GM19372 (cell line): ENCODE measurements around the gene AMACR.
"Not testable (repeated sequence)": the region's sequence is repeated elsewhere in the genome, so short reads cannot be mapped to it uniquely, and the experiment has no call there.

Source experiments
- ATAC-seq: cut with Tn5 transposase; IDR thresholded peaks from one replicate; pipeline ENCODE4 v1.9.1; 2021; ENCODE audit warnings: mild to moderate bottlenecking, low read depth, moderate library complexity; ENCODE audit not compliant: unreplicated experiment

AMACR gene

DNA sequence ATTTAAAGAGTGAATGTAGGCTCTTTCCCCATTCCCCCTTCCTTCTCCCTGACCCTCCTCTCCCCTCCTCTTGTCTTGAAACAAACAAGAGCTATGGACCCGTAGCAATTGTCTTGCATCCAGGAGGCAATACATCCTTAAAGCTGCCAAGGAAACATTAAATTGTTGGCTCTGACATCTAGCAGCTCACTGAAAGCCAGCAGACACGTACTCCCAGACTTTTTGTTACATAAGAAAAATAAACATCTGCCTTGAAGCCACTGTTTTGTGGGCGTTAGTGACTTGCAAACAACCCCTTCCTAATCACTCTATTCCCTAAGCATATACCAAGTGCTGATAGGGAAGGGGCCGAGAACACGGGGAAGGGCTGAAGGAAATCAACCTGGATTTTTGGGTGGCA is 32.0 kb downstream of the AMACR start:
- ATAC-seq, result no peak

- no peak for ATAC-seq
Measured at GRCh38 chr5:33973271-33973670, 34.6 kb downstream of the AMACR start.

DNA sequence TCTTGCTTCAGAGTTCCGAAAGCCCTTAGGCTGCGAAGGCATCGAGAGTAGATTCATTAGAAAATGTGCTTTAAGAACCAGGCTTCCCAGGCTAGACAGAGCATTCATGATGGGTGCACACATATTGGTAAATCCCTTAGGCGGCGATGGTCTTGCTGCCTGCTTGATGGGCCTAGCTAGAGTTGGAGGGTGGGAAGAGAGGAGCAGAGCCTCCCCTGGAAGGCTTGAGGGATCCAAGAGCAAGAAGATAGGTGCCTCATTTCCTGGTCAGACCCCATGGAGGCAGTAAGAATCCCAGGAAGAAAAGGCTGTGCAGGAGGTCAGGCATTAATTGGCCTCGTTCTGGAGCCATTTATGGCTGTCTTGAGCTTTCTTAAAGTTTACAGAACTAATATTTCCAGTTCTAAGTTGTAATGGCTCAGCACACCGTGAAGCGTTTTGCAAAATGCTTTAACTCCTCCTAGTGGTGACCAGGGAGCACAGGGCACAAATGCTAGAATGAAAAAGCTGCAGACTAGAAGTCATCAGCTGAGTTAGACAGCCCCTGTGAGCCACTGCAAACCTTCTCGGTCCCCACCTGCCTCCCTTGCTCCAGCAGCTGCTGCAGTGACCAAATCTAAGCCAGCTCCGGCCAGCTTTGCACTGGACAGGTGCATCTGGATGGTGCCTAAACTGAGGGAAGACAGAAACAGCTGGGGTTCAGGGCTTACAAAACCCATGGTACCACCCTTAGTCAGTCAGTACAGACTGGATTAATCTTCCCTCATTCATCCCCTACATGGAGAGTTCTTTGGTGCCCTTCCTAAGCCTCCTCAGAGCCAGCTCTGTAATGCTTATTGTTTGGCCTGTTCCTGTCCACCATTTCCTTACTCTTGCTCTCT is 38.0 kb downstream of the AMACR start:
- peak; percentile 74 for ATAC-seq

- ATAC-seq, result no peak
Measured at GRCh38 chr5:33968211-33969005, 39.4 kb downstream of the AMACR start.

DNA sequence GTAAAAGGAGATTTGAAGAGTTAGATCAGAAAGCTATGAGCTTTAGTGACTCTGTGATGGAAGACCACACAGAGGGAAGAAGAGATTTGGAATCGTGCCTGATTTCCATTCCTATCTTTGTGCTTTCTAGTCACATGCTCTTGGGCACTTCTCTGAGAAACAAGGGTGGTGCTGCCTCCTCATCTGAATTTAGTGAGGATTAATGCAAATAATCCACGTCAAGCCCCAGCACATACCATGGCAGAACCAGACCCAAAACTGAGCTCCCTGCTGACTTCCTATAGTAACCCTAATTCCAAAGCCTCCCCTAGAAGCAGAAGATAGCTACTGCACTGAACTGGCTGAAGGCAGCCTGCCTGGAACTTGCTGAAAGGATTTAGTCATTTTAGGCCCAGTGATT is 41.0 kb downstream of the AMACR start:
- ATAC-seq, result no peak

GRCh38 chr5:33964132-33964700 is 43.6 kb downstream of the AMACR start:
- ATAC-seq, result no peak

DNA sequence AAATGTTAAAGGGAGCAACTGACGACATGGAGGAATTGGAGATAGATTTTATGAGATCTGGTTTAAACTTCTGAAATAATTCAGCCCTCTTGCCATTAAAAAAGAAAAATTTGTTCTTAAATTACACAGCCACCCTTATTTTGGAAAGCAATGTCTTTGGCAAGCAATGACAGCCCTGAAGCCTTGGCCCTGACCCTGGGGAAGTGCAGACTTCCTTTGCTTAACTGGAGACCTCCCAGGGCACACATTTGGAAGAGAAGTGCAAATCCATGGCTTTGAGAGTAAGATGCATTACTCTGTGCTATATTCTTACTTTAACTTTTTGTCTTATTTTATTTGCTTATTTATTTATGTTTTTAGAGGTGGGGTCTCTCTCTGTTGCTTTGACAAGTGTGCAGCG is 49.7 kb downstream of the AMACR start:
- ATAC-seq, result no peak

DNA sequence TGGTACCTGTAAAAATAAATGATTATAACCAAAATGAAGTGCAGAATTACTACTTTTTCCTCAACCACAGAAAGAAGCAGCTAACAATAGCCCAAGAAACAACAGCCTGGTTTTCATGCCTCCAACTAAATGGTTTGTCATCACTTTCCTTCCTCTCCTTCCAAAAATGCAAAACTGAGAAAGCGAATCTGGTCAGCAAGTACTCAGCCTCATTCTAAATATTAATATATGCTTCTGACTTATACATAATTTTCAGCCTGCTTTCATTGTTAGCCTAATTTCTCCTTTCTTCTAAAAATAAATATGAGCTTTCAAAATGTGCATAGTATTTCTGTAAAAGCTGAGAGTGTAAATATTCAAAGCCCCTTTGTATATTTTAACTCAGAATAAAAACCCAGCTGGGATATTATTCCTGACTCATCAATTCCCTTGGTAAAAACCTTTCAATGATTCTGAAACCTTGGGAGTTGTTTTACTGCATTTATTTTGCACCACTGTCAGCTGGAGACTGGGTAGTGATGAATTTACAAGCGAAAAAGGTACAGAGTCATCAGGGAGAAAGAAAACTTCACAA is 50.2 kb downstream of the AMACR start:
- ATAC-seq, result no peak

DNA sequence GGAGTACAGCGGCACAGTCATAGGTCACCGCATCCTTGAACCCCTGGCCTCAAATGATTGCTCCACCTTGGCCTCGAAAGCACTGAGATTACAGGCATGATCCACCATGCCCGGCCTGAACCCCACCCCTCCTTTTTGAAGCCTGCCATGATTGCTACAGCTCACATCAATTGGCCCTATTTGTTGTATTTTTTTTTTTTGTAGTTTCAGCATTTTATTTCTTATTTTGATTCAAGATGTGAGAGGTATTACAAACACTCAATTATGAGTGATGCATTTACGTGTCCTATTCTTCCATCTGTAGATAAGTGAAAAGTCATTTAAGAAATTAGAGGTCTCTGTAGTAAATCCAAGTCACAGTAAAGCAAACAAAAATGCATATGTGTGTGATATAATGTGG is 55.7 kb downstream of the AMACR start:
- not testable (repeated sequence) for ATAC-seq

DNA sequence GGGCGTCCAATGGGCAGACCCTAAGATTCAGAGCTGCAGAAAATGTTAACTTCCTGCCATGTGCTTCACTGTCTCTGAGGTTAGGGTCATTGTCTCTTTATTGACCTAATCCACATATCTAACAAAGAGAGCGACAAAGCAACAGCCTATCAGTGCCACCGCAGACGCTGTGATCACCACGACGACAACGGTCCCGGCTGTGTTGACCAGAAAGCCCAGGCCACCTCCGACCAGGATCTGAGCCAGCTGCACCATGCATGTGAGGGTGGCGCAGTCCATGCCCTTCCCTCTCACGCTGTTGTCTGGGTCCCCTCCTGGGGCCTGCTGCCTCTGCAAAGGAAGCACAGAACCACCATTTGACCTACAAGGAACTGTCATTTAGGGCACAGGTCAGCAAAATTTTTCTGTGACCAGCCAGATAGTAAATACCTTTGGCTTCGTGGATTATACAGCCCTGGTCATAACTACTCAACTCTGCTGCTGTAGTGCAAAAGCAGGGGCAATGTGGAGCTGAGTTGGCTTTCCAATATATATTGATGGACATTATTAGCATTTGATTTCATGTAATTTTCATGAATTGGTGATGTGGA is 63.2 kb downstream of the AMACR start:
- ATAC-seq, result no peak

DNA sequence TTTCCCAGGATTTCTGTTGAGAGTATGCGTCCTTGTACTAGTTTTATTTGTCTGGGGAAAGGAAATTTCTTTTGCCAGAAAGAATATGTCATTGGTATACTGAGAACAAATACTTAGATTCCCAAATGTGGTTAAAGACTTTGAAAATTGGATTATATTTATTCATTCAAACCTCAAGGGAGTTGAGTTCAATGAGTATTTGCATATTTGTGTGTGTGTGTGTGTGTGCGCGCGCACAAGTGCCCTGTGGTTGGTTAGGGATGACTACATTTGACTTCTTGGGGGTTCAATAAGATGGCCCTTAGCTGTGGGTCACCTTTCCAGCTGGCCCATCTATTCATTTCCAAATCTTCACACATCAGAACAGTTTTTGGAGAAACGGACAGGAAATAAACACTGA is 66.8 kb downstream of the AMACR start:
- ATAC-seq, result no peak

- ATAC-seq, result no peak
Measured at GRCh38 chr5:33939556-33940262, 68.1 kb downstream of the AMACR start.

GRCh38 chr5:33938881-33939280 is 69.0 kb downstream of the AMACR start:
- ATAC-seq, result no peak

DNA sequence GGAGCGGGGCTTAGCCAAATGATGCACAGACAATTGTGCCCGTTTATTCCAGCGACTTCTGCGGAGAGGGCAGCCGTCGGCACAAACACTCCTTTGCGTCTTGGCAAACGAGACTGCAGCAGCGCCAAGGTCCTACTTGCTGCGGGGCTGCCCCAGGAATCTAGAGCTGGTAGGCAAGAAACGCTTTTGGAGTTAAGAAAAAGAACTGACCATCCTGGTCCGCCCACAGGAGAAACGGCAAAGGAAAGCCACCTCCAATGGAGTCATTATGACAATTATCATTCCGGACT is 69.4 kb downstream of the AMACR start:
- no peak for ATAC-seq

- ATAC-seq, result no peak
Measured at GRCh38 chr5:33937707-33938506, 69.9 kb downstream of the AMACR start.

DNA sequence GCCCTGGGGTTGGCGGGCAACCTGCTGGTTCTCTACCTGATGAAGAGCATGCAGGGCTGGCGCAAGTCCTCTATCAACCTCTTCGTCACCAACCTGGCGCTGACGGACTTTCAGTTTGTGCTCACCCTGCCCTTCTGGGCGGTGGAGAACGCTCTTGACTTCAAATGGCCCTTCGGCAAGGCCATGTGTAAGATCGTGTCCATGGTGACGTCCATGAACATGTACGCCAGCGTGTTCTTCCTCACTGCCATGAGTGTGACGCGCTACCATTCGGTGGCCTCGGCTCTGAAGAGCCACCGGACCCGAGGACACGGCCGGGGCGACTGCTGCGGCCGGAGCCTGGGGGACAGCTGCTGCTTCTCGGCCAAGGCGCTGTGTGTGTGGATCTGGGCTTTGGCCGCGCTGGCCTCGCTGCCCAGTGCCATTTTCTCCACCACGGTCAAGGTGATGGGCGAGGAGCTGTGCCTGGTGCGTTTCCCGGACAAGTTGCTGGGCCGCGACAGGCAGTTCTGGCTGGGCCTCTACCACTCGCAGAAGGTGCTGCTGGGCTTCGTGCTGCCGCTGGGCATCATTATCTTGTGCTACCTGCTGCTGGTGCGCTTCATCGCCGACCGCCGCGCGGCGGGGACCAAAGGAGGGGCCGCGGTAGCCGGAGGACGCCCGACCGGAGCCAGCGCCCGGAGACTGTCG is 70.7 kb downstream of the AMACR start:
- no peak for ATAC-seq

DNA sequence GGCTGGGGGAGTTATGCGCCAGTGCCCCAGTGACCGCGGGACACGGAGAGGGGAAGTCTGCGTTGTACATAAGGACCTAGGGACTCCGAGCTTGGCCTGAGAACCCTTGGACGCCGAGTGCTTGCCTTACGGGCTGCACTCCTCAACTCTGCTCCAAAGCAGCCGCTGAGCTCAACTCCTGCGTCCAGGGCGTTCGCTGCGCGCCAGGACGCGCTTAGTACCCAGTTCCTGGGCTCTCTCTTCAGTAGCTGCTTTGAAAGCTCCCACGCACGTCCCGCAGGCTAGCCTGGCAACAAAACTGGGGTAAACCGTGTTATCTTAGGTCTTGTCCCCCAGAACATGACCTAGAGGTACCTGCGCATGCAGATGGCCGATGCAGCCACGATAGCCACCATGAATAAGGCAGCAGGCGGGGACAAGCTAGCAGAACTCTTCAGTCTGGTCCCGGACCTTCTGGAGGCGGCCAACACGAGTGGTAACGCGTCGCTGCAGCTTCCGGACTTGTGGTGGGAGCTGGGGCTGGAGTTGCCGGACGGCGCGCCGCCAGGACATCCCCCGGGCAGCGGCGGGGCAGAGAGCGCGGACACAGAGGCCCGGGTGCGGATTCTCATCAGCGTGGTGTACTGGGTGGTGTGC is 71.4 kb downstream of the AMACR start, which contains the start of gene RXFP3:
Gene RXFP3, plus strand, starts transcription at position 6 of the 636 bp plus-strand sequence. Its CDS starts 355 bp downstream, at position 361.
- no peak for ATAC-seq
